ENCODE measurements around the gene TUBA4B.

GRCh38 chr2:219273937-219274336, 20.9 kb downstream of the TUBA4B start:
- no peak for TF ChIP-seq CTCF (IDR thresholded peaks at IDR 0.05; ENCODE audit: extremely low read depth in 1 of 2, insufficient read depth in 1 of 2, low read depth in 1 of 2, low read length in 2 of 2)
- TF ChIP-seq MYC (IDR thresholded peaks at IDR 0.05; ENCODE audit: low read depth, low read length) = no peak
- no peak for TF ChIP-seq POLR2A (IDR thresholded peaks at IDR 0.05; ENCODE audit: low read depth, low read length)
- TF ChIP-seq EZH2 (IDR thresholded peaks at IDR 0.05; ENCODE audit: borderline replicate concordance, low read depth, low read length, severe bottlenecking) = no peak
- no peak for TF ChIP-seq POLR2AphosphoS5 (IDR thresholded peaks at IDR 0.05; ENCODE audit: insufficient read depth, low read depth, low read length)
- no peak for TF ChIP-seq JUN (IDR thresholded peaks at IDR 0.05; ENCODE audit: borderline replicate concordance, insufficient read depth, insufficient read length, low read depth)

All from endothelial cell of umbilical vein (primary cell).